GM12878 (cell line): ENCODE measurements around the gene BTBD7. TPM values are rescaled to one million over a fixed set of nuclear protein-coding genes. Genes with fewer than 3 reads are reported as not detected.

ENCODE experiments used
- ATF7 ChIP-seq: fragments of 450-650 bp; IDR thresholded peaks from 2 replicates; pipeline ENCODE4 v1.6.1; 2016; ENCODE audit warnings: low read depth, mild to moderate bottlenecking
- BACH1 ChIP-seq: fragments of 450-650 bp; IDR thresholded peaks from 2 replicates; pipeline ENCODE4 v1.6.1; 2017; ENCODE audit warnings: mild to moderate bottlenecking, borderline replicate concordance
- CBX5 ChIP-seq: sonication (generic); IDR thresholded peaks from 2 replicates; pipeline ENCODE4 v1.6.1; 2016; ENCODE audit warnings: low read depth, moderate library complexity, mild to moderate bottlenecking, inconsistent platforms
- CHD1 ChIP-seq: IDR thresholded peaks from 2 replicates; pipeline ENCODE4 v1.6.1; 2012; ENCODE audit warnings: low read depth, low read length, improper control_type of control experiment
- DPF2 ChIP-seq: fragments of 450-650 bp; IDR thresholded peaks from 2 replicates; pipeline ENCODE4 v1.6.1; 2017; ENCODE audit warnings: mild to moderate bottlenecking
- E2F4 ChIP-seq: IDR thresholded peaks from 2 replicates; pipeline ENCODE4 v1.6.1; 2012; ENCODE audit warnings: low read depth, low read length, improper control_type of control experiment
- EED ChIP-seq: sonication (generic); IDR thresholded peaks from 2 replicates; pipeline ENCODE4 v1.6.1; 2016; ENCODE audit warnings: antibody characterized with exemption, low read depth
- ESRRA ChIP-seq: IDR thresholded peaks from 2 replicates; pipeline ENCODE4 v1.6.1; 2012; ENCODE audit warnings: mild to moderate bottlenecking, low read length, improper control_type of control experiment
- GATAD2B ChIP-seq: fragments of 450-650 bp; conservative IDR thresholded peaks from 2 replicates; pipeline ENCODE4 v1.6.1; 2017; ENCODE audit warnings: low read depth, mild to moderate bottlenecking, moderate library complexity
- HCFC1 ChIP-seq: fragments of 150-350 bp; IDR thresholded peaks from 2 replicates; pipeline ENCODE4 v1.6.1; 2014; ENCODE audit warnings: low read length
- IRF4 ChIP-seq: IDR thresholded peaks from 2 replicates; pipeline ENCODE4 v1.6.1; 2011; ENCODE audit warnings: low read depth, low read length
- KLF5 ChIP-seq: fragments of 450-650 bp; IDR thresholded peaks from 2 replicates; pipeline ENCODE4 v1.6.1; 2014; ENCODE audit warnings: mild to moderate bottlenecking; ENCODE audit not compliant: partially characterized antibody
- LARP7 ChIP-seq: fragments of 450-650 bp; IDR thresholded peaks from 2 replicates; pipeline ENCODE4 v1.6.1; 2017; ENCODE audit warnings: mild to moderate bottlenecking
- MTA3 ChIP-seq: IDR thresholded peaks from 2 replicates; pipeline ENCODE4 v1.6.1; 2012; ENCODE audit warnings: low read length, inconsistent platforms, borderline replicate concordance
- NBN ChIP-seq: fragments of 450-650 bp; IDR thresholded peaks from 2 replicates; pipeline ENCODE4 v1.6.1; 2016
- POU2F2 ChIP-seq: IDR thresholded peaks from 3 replicates; pipeline ENCODE4 v1.6.1; 2011; ENCODE audit warnings: low read depth, mild to moderate bottlenecking, low read length, borderline replicate concordance
- RELB ChIP-seq: fragments of 450-650 bp; IDR thresholded peaks from 2 replicates; pipeline ENCODE4 v1.6.1; 2017; ENCODE audit warnings: low read depth, mild to moderate bottlenecking, moderate library complexity
- SMAD5 ChIP-seq: IDR thresholded peaks from 2 replicates; pipeline ENCODE4 v1.6.1; 2016; ENCODE audit warnings: antibody characterized with exemption, low read depth
- TBL1XR1 ChIP-seq: IDR thresholded peaks from 2 replicates; pipeline ENCODE4 v1.6.1; 2012; ENCODE audit warnings: low read depth, low read length, improper control_type of control experiment
- ZBED1 ChIP-seq: IDR thresholded peaks from 2 replicates; pipeline ENCODE4 v1.6.1; 2016; ENCODE audit warnings: borderline replicate concordance
- ZNF207 ChIP-seq: fragments of 450-650 bp; IDR thresholded peaks from 2 replicates; pipeline ENCODE4 v1.6.1; 2014; ENCODE audit warnings: antibody characterized with exemption, mild to moderate bottlenecking, borderline replicate concordance
- ZNF592 ChIP-seq: fragments of 450-650 bp; IDR thresholded peaks from 2 replicates; pipeline ENCODE4 v1.6.1; 2017; ENCODE audit warnings: mild to moderate bottlenecking, moderate library complexity
- polyA plus RNA-seq, 11 experiments: library from polyadenylated mRNA; depleted of rRNA in 4 of 11; unstranded in 6 of 11; stranded (reverse) in 5 of 11; fragments of >200 nt; fragmentation: Nextera tagmentation in 4 of 11; fragmentation: Illumina TruSeq in 1 of 11; extraction: Ambion mirVana in 4 of 11; extraction: Trizol in 1 of 11; gene quantifications; 1 replicate in 1 of 11; 2 replicates in 10 of 11; pipeline versions ENCODE4 v1.2.1 to v1.2.3, GENCODE V29; 2011 to 2016; ENCODE audit warnings: inconsistent platforms in 2 of 11, missing spikeins in 2 of 11, low read depth in 1 of 11
- total RNA-seq, 4 experiments: library from RNA; depleted of rRNA in 3 of 4; stranded (reverse); fragments of >200 nt in 3 of 4; fragmentation: Illumina TruSeq in 1 of 4; extraction: Trizol in 1 of 4; gene quantifications; 2 replicates each; pipeline versions ENCODE4 v1.2.1 to v1.2.3, GENCODE V29; 2013 to 2021
- TF ChIP-seq, protein P1 (sequence below): fragments of 450-650 bp; IDR thresholded peaks from 2 replicates; pipeline ENCODE4 v1.6.1; 2014; ENCODE audit warnings: mild to moderate bottlenecking

Gene BTBD7
- total and polyA plus RNA-seq, 10 of the 15 experiments (the other 5 are each of a cell fraction or from before 2014, with no cell fraction given): 3.6 to 17.0 (median 9.6) TPM

DNA sequence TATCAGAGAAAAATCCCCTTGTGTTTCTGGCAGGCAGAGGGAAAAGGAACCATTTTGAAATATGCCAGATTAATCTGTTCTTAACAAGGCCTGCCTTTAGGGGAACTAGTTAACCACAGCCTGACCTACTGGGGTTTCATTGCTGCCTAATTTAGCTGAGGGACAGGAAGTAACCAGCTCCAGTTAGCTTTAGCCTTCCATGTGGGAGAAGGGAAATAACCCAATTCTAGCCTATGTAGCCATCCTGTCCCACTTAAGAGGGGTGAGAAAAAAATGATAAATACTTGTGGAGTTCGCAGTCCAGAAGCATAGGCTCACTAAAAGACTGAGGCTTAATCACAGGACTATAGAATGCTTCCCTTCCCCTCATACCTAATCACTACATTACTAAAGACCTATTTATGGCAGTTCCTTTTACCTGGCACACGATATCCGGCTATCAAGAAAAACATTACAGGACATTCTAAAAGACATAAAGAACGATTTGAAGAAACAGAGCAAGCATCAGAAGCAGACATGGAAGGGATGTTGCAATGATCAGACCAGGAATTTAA lies 37.0 kb upstream of the BTBD7 start (continued):
- TF ChIP-seq E2F4 (no peak), TBL1XR1 (0 out of 2 replicates have a peak, but pooled peaks have one; percentile 57), MTA3 (peak; percentile 72; the same call in 1 of the 2 replicates), ATF7 (peak; percentile 53; the same call in 1 of the 2 replicates), GATAD2B (peak; percentile 63; the same call in 1 of the 2 replicates), KLF5 (peak; percentile 39), NBN (0 out of 2 replicates have a peak, but pooled peaks have one; percentile 50), DPF2 (0 out of 2 replicates have a peak, but pooled peaks have one; percentile 53), LARP7 (no peak), ZBED1 (no peak), BACH1 (no peak; the same call in 1 of the 2 replicates), EED (peak; percentile 97), SMAD5 (no peak), ESRRA (no peak), POU2F2 (peak; percentile 70; the same call in 1 of the 3 replicates), ZNF592 (0 out of 2 replicates have a peak, but pooled peaks have one; percentile 39), HCFC1 (no peak), CBX5 (no peak), IRF4 (no peak), CHD1 (no peak), RELB (peak; percentile 85), ZNF207 (peak; percentile 39; the same call in 1 of the 2 replicates)
- TF ChIP-seq, protein P1, sequence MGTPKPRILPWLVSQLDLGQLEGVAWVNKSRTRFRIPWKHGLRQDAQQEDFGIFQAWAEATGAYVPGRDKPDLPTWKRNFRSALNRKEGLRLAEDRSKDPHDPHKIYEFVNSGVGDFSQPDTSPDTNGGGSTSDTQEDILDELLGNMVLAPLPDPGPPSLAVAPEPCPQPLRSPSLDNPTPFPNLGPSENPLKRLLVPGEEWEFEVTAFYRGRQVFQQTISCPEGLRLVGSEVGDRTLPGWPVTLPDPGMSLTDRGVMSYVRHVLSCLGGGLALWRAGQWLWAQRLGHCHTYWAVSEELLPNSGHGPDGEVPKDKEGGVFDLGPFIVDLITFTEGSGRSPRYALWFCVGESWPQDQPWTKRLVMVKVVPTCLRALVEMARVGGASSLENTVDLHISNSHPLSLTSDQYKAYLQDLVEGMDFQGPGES: no peak
